DOHH2 (cell line): ENCODE results near the gene TEX19.

Experiments used
- EZH2phosphoT487 ChIP-seq: fragments of 200-600 bp; sonication (generic); IDR thresholded peaks from 2 replicates; pipeline ENCODE4 v1.6.1; 2017; ENCODE audit warnings: borderline replicate concordance, mild to moderate bottlenecking, antibody characterized with exemption, low read length, moderate library complexity, mixed read lengths
- TF ChIP-seq, protein P1 (sequence below): fragments of 200-600 bp; sonication (generic); IDR thresholded peaks from one replicate; pipeline ENCODE4 v1.5.1; 2014; ENCODE audit warnings: antibody characterized with exemption, mild to moderate bottlenecking, low read depth, low read length; ENCODE audit not compliant: poor library complexity, severe bottlenecking

DNA sequence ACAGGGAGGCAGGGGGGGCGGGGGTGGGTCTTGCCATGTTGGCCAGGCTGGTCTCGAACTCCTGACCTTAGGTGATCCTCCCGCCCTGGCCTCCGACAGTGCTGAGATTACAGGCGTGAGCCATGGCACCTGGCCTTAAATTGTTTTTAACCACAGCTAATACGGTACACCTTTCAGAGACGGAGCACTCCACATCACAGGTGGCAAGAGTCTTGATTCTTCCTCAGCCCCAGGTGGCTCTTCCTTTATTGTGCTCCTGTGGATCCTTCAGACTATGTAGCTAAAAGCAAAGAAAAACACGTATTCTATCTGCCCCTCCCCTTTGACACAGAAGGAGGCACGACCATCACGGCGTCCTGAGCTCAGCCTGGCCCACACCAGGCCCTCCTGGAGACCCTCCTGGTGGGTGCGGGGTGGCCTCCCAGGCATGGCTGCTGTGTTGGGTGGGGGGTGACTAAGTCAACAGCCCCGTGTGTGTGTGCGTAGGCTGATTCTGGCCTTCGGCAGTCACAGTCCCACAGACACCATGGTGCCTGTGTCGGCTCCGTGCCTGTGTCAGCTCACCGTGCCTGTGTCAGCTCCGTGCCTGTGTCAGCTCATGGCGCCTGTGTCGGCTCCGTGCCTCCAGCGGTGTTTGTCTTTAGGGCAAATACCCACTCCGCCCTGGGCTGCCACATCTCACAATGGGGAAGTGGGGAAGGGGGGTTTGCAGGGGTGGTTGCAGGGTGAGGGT lies 14.7 kb upstream of the TEX19 start:
- TF ChIP-seq, protein P1, sequence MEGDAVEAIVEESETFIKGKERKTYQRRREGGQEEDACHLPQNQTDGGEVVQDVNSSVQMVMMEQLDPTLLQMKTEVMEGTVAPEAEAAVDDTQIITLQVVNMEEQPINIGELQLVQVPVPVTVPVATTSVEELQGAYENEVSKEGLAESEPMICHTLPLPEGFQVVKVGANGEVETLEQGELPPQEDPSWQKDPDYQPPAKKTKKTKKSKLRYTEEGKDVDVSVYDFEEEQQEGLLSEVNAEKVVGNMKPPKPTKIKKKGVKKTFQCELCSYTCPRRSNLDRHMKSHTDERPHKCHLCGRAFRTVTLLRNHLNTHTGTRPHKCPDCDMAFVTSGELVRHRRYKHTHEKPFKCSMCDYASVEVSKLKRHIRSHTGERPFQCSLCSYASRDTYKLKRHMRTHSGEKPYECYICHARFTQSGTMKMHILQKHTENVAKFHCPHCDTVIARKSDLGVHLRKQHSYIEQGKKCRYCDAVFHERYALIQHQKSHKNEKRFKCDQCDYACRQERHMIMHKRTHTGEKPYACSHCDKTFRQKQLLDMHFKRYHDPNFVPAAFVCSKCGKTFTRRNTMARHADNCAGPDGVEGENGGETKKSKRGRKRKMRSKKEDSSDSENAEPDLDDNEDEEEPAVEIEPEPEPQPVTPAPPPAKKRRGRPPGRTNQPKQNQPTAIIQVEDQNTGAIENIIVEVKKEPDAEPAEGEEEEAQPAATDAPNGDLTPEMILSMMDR = no peak
- no peak for TF ChIP-seq EZH2phosphoT487
